CD4-positive, alpha-beta T cell treated with Interleukin-17A for 4 hours (primary cell): ENCODE data around the gene ZNF263.

ENCODE experiments used
- DNase-seq: peaks from one replicate; pipeline ENCODE4 v3.0.0-alpha.2; 2020; ENCODE audit warnings: mixed read lengths

Gene ZNF263

GRCh38 chr16:3328643-3329042 is 45.4 kb downstream of the ZNF263 start:
- DNase-seq: no peak
